ENCODE data around the gene CD93. TPM values are rescaled to one million over a fixed set of nuclear protein-coding genes. Genes with fewer than 3 reads are reported as not detected.

The CD93 gene
- total and polyA plus RNA-seq, 3 donors from 2014 or later = 9.4 to 14.8 (median 14.2) TPM

DNA sequence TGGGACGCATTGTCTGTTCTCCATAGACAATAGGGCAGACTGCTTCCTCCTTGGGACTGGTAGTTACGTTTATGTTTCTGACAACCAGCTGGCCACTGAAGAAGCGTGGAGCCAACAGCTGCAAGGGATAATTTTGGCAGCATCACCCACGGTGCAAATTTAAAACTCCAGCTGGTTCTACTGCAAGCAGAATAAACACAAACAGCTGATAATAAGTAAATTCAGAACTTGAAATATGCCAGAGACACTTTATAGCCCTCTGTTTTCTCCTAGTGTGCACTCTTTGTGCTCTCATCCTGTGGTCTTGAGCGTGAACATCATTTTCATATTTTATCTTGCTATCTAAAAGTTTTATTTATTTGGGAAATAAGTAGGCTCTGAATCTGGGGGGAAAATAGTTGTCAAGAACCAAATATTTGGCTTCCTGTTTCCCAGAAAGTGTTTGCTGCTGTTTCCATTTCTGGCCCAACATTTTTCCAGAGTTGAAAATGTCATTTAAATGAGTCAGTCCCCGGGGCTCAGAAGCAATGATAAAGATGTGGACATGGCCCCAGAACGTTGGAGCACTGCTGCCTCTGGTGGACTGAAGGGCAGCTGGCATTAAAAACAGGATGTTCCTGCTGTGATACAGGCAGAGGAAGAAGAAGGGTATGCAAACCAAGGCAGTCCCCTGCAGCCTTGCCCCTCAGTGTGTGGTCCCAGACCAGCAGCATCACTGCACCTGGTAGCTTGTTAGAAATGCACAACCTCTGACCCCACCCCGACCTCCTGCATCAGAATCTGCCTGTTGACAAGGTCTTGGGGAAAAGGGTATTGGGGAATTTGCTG lies 24.2 kb downstream of the CD93 start:
- H3K27me3 ChIP-seq = no peaks in the 10 kb centered on the region
- H3K4me1 ChIP-seq = peaks cover 24% of the 10 kb centered on the region
- H3K27ac ChIP-seq = peak overlapping the region in 1 of 2 donors; percentile 20
- peak; percentile 67 for DNase-seq
- intact Hi-C loops (cut with DNase I; ENCODE audit: low total_unique reads) = loop anchor here (10.0 kb wide), 1 partner anchor 367 kb away; no protein-coding TSS in a partner anchor
- no peaks in the 10 kb centered on the region for H3K9me3 ChIP-seq
- H3K36me3 ChIP-seq (ENCODE audit: low read depth, missing control alignments) = no peaks in the 10 kb centered on the region
- TF ChIP-seq POLR2A (IDR thresholded peaks at IDR 0.05) = no peak
- TF ChIP-seq, protein P1, sequence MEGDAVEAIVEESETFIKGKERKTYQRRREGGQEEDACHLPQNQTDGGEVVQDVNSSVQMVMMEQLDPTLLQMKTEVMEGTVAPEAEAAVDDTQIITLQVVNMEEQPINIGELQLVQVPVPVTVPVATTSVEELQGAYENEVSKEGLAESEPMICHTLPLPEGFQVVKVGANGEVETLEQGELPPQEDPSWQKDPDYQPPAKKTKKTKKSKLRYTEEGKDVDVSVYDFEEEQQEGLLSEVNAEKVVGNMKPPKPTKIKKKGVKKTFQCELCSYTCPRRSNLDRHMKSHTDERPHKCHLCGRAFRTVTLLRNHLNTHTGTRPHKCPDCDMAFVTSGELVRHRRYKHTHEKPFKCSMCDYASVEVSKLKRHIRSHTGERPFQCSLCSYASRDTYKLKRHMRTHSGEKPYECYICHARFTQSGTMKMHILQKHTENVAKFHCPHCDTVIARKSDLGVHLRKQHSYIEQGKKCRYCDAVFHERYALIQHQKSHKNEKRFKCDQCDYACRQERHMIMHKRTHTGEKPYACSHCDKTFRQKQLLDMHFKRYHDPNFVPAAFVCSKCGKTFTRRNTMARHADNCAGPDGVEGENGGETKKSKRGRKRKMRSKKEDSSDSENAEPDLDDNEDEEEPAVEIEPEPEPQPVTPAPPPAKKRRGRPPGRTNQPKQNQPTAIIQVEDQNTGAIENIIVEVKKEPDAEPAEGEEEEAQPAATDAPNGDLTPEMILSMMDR (IDR thresholded peaks at IDR 0.05) = peak in 1 of 3 experiments; percentile 14
- H3K4me3 ChIP-seq = no peak overlapping the region
- 37 to 38% methylated on average over 8 of the region's 8 CpGs for WGBS, 2 donors

DNA sequence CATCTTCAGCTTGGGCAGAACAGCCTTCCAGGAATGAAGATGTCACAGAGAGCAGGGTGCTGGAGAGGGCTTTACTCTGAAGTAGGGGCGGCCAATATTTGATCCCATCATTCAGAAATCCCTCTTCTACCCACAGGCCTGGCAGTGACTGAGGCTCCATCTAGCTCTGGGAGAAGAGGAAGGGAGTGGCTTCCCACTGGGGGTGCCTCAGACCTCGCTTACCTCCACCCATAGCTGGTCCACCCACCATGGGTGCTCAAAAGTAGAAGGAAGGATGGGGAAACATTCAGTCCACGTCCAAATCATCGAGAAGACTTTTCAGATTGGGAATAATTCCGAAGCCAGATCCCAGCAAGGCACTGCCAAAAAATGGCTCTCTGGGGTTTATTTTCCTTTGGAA lies 24.9 kb downstream of the CD93 start:
- intact Hi-C loops (cut with DNase I; ENCODE audit: low total_unique reads) = loop anchor here (10.0 kb wide), 1 partner anchor 366 kb away; no protein-coding TSS in a partner anchor
- WGBS, 2 donors = 60 to 62% methylated on average over 5 of the region's 5 CpGs

DNA sequence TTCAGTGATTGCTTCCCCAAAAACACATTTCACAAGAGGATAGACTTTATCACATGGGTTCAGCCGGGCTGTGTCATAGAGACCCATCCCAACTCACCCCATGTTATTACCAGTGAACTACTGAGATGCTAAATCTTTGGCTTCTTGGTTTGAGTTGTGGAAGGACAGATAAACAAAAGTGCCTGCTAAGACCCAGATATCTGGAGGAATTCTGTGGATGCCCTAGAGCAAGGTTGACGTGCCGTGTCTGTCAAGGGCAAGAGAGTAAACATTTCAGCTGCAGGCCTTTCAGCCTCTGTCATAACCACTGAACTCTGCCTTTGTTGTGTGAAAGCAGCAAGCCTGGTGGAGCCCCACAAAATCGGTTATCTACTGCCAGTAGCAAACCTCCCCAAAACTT lies 25.5 kb downstream of the CD93 start:
- Histone ChIP-seq H3K4me3 (no peak overlapping the region), H3K36me3 (ENCODE audit: low read depth, missing control alignments) (no peaks in the 10 kb centered on the region), H3K4me1 (peaks cover 24% of the 10 kb centered on the region), H3K27me3 (no peaks in the 10 kb centered on the region), H3K9me3 (no peaks in the 10 kb centered on the region), H3K27ac (no peak overlapping the region)
- WGBS, 2 donors = 76 to 92% methylated on average over 2 to 4 of the region's 4 CpGs
- TF ChIP-seq, protein P1 (IDR thresholded peaks at IDR 0.05) = no peak
- TF ChIP-seq POLR2A (IDR thresholded peaks at IDR 0.05) = no peak
- intact Hi-C loops (cut with DNase I; ENCODE audit: low total_unique reads) = loop anchor here (10.0 kb wide), 1 partner anchor 366 kb away; no protein-coding TSS in a partner anchor
- DNase-seq = no peak

More for the DNA sequence above, 24.9 kb downstream of the CD93 start:
- H3K4me3 ChIP-seq = no peak overlapping the region
- no peak for TF ChIP-seq POLR2A (IDR thresholded peaks at IDR 0.05)
- TF ChIP-seq, protein P1 (IDR thresholded peaks at IDR 0.05) = no peak
- no peaks in the 10 kb centered on the region for H3K36me3 ChIP-seq (ENCODE audit: low read depth, missing control alignments)
- H3K27me3 ChIP-seq = no peaks in the 10 kb centered on the region
- no peaks in the 10 kb centered on the region for H3K9me3 ChIP-seq
- H3K4me1 ChIP-seq = peaks cover 24% of the 10 kb centered on the region
- DNase-seq = no peak
- H3K27ac ChIP-seq = peak overlapping the region in 1 of 2 donors; percentile 20

DNA sequence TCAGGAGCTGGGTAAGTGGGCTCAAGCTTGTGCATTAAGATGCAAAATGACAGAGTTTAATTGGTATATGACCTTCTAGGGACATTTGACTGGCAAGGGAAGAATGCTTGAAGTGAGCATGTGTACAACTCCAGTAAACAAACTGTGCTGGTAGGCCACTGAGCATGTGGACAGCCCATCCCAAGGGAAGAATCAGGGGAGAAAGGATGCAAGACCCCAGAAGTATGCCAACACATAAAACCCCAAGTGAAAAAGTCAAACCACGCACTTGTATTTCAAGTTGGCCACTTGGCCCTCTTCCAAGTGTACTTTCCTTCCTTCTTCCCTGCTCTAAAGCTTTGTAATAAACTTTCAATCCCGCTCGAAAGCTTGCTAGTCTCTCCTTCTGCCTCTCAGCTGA lies 26.3 kb downstream of the CD93 start:
- Histone ChIP-seq H3K27me3 (no peaks in the 10 kb centered on the region), H3K9me3 (no peaks in the 10 kb centered on the region), H3K27ac (no peak overlapping the region), H3K4me1 (peaks cover 24% of the 10 kb centered on the region), H3K4me3 (no peak overlapping the region), H3K36me3 (ENCODE audit: low read depth, missing control alignments) (no peaks in the 10 kb centered on the region)
- TF ChIP-seq, protein P1 (IDR thresholded peaks at IDR 0.05) = no peak
- TF ChIP-seq POLR2A (IDR thresholded peaks at IDR 0.05) = no peak
- WGBS, 2 donors = 45 to 71% methylated on average over 3 of the region's 3 CpGs
- intact Hi-C loops (cut with DNase I; ENCODE audit: low total_unique reads) = loop anchor here (10.0 kb wide), 1 partner anchor 365 kb away; no protein-coding TSS in a partner anchor
- DNase-seq = no peak

Data from testis (tissue), 3 donors.